Suppressor macrophage treated with lipopolysaccharide for 1 hour (primary cell): Measurements from ENCODE around the gene ZNF773.
"Not testable (repeated sequence)": the region's sequence is repeated elsewhere in the genome, so short reads cannot be mapped to it uniquely, and the experiment has no call there.

Source experiments
- DNase-seq, 3 donors: peaks; one replicate each; pipeline ENCODE4 v3.0.0-alpha.2; 2020 to 2022

The ZNF773 gene

GRCh38 chr19:57499680-57500395 lies at the start of gene ZNF773:
Gene ZNF773, plus strand, starts transcription at chr19:57499938. Its CDS starts 143 bp downstream, at chr19:57500081.
- peak; percentile 96 to 98 (median 98) for DNase-seq

GRCh38 chr19:57452307-57452706 lies 47.4 kb upstream of the ZNF773 start:
- no peak for DNase-seq

- DNase-seq, result peak; percentile 32 to 43 (median 42)
These were observed 33.9 kb upstream of the ZNF773 start for GRCh38 chr19:57465680-57466381.

- no peak for DNase-seq
These were observed 33.2 kb upstream of the ZNF773 start for GRCh38 chr19:57466489-57466888.

GRCh38 chr19:57473646-57474045 lies 26.1 kb upstream of the ZNF773 start:
- DNase-seq, result no peak

- DNase-seq, result peak; percentile 92 to 94 (median 94)
These were observed 22.3 kb upstream of the ZNF773 start, which contains the start of gene ZNF772 for GRCh38 chr19:57477191-57478008. Gene ZNF772, minus strand, starts transcription at chr19:57477566. Its CDS starts 257 bp downstream, at chr19:57477309.

- peak; percentile 84 to 94 (median 91) for DNase-seq
These were observed 12.1 kb upstream of the ZNF773 start, which contains the start of gene ZNF419 for GRCh38 chr19:57487477-57488298. Gene ZNF419, plus strand, starts transcription at chr19:57487750. Its CDS starts 201 bp downstream, at chr19:57487951.

GRCh38 chr19:57488299-57488644 lies 11.5 kb upstream of the ZNF773 start:
- DNase-seq, result not testable (repeated sequence)

GRCh38 chr19:57499332-57499679 lies 432 bp upstream of the ZNF773 start:
- DNase-seq, result not testable (repeated sequence)

- DNase-seq, result peak in 2 of 3 donors; percentile 3 to 7
These were observed 662 bp downstream of the ZNF773 start for GRCh38 chr19:57500400-57500799.

GRCh38 chr19:57506163-57506562 lies 6.4 kb downstream of the ZNF773 start:
- DNase-seq, result no peak

- no peak for DNase-seq
These were observed 11.7 kb downstream of the ZNF773 start for GRCh38 chr19:57511484-57511883.

GRCh38 chr19:57512845-57513244 lies 13.1 kb downstream of the ZNF773 start:
- peak in 1 of 3 donors; percentile 29 for DNase-seq

GRCh38 chr19:57515255-57515654 lies 15.5 kb downstream of the ZNF773 start:
- no peak for DNase-seq

GRCh38 chr19:57518021-57518420 lies 18.3 kb downstream of the ZNF773 start:
- not testable (repeated sequence) for DNase-seq

- DNase-seq, result peak; percentile 85 to 90 (median 89)
These were observed 27.6 kb downstream of the ZNF773 start, which contains the start of gene ZNF549 for GRCh38 chr19:57527136-57527881. Gene ZNF549, plus strand, starts transcription at chr19:57527356. Its CDS starts 218 bp downstream, at chr19:57527574.

GRCh38 chr19:57537953-57538547 lies 38.3 kb downstream of the ZNF773 start:
- DNase-seq, result no peak

- no peak for DNase-seq
These were observed 46.8 kb downstream of the ZNF773 start for GRCh38 chr19:57546513-57546912.

- DNase-seq, result no peak
These were observed 52.7 kb downstream of the ZNF773 start for GRCh38 chr19:57552432-57552831.

- DNase-seq, result no peak
These were observed 57.9 kb downstream of the ZNF773 start for GRCh38 chr19:57557659-57558058.
